OCI-LY3 (cell line): ENCODE results near the gene RING1.

Experiments
- EZH2phosphoT487 ChIP-seq: fragments of 200-600 bp; shearing (Covaris generic); IDR thresholded peaks from 2 replicates; pipeline ENCODE4 v1.6.1; 2018; ENCODE audit warnings: antibody characterized with exemption, mixed run types, low read depth
- TF ChIP-seq, protein P1 (sequence below): fragments of 200-600, 300-600 bp; sonication (generic); IDR thresholded peaks from 2 replicates; pipeline ENCODE4 v1.5.1; 2014; ENCODE audit warnings: antibody characterized with exemption, low read length, low read depth

DNA sequence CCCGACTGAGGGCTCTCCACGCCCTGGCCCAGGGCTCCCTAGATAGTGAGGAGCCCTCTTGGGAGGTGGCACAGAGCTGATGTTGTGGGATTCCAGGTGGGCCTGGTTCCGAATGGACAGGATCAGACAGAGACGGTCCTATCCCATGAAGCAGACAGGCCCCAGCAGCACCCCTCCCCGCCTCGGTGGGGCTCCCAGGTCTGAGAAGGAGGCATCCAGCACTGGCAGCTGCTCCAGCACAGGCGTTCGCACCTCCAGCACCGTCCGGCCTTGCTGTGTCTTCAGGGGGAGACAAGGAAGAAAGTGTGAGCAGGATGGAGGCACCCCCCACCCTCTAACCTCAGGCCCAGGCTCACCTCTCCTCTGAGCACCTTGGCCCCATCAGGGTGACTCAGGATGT, 44.8 kb upstream of the RING1 start:
- TF ChIP-seq, protein P1, sequence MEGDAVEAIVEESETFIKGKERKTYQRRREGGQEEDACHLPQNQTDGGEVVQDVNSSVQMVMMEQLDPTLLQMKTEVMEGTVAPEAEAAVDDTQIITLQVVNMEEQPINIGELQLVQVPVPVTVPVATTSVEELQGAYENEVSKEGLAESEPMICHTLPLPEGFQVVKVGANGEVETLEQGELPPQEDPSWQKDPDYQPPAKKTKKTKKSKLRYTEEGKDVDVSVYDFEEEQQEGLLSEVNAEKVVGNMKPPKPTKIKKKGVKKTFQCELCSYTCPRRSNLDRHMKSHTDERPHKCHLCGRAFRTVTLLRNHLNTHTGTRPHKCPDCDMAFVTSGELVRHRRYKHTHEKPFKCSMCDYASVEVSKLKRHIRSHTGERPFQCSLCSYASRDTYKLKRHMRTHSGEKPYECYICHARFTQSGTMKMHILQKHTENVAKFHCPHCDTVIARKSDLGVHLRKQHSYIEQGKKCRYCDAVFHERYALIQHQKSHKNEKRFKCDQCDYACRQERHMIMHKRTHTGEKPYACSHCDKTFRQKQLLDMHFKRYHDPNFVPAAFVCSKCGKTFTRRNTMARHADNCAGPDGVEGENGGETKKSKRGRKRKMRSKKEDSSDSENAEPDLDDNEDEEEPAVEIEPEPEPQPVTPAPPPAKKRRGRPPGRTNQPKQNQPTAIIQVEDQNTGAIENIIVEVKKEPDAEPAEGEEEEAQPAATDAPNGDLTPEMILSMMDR, result no peak
- no peak for TF ChIP-seq EZH2phosphoT487
